HL-60 (cell line): ENCODE results near the gene EBF3.

ENCODE experiments used
- POLR2AphosphoS5 ChIP-seq: IDR thresholded peaks from 2 replicates; pipeline ENCODE4 v1.6.1; 2012; ENCODE audit warnings: low read depth
- SPI1 ChIP-seq: IDR thresholded peaks from 2 replicates; pipeline ENCODE4 v1.6.1; 2012; ENCODE audit warnings: low read depth, mild to moderate bottlenecking, borderline replicate concordance
- TF ChIP-seq, protein P1 (sequence below): IDR thresholded peaks from one replicate; pipeline ENCODE4 v1.5.1; 2011; ENCODE audit warnings: low read length, control low read depth, inconsistent platforms; ENCODE audit not compliant: insufficient read depth

DNA sequence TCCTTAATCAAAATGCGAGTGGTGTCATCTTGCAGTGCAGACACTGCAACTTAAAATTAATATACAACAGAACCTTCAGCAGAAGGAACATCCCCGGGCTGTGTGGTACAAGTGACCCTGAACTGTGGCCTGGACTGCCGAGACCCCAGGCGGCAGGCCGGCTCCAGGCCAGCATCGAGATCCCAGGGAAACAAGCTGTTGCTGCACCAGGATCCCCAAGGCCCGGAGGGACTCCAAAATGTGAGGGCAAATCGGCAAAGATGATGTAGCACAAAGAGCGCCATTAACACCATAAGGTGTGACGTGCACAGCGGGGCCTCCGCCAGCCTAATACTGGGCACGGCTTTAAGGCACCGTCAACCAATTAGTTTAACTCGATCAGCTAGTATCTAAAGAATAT lies 73.9 kb downstream of the EBF3 start:
- TF ChIP-seq, protein P1, sequence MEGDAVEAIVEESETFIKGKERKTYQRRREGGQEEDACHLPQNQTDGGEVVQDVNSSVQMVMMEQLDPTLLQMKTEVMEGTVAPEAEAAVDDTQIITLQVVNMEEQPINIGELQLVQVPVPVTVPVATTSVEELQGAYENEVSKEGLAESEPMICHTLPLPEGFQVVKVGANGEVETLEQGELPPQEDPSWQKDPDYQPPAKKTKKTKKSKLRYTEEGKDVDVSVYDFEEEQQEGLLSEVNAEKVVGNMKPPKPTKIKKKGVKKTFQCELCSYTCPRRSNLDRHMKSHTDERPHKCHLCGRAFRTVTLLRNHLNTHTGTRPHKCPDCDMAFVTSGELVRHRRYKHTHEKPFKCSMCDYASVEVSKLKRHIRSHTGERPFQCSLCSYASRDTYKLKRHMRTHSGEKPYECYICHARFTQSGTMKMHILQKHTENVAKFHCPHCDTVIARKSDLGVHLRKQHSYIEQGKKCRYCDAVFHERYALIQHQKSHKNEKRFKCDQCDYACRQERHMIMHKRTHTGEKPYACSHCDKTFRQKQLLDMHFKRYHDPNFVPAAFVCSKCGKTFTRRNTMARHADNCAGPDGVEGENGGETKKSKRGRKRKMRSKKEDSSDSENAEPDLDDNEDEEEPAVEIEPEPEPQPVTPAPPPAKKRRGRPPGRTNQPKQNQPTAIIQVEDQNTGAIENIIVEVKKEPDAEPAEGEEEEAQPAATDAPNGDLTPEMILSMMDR: no peak
- no peak for TF ChIP-seq POLR2AphosphoS5
- no peak for TF ChIP-seq SPI1
